Fibroblast of skin of scalp (primary cell): ENCODE measurements around the gene STX3.
"Not testable (repeated sequence)": the region's sequence is repeated elsewhere in the genome, so short reads cannot be mapped to it uniquely, and the experiment has no call there.

Experiments used
- DNase-seq: peaks from one replicate; pipeline ENCODE4 v3.0.0-alpha.2; 2013

STX3 gene

DNA sequence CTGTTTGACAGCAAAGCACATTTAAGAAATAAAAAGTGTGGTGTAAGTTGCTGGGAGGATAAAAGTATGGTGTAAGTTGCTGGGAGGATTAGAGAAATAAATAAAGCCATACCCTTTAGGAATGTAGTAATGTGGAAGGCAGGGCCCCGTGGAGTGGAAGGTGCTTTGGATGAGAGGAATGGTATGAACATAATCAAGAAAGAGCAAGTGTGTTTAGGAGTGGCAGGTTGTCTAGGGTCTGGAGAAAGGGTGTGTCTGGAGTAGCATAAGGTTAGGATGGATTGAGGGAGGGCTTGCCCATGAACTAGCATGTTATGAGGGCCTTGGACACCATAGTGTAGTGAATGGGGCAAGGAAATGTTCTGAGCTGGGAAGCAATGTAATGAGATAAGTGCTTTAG, 37.3 kb downstream of the STX3 start:
- DNase-seq: no peak

DNA sequence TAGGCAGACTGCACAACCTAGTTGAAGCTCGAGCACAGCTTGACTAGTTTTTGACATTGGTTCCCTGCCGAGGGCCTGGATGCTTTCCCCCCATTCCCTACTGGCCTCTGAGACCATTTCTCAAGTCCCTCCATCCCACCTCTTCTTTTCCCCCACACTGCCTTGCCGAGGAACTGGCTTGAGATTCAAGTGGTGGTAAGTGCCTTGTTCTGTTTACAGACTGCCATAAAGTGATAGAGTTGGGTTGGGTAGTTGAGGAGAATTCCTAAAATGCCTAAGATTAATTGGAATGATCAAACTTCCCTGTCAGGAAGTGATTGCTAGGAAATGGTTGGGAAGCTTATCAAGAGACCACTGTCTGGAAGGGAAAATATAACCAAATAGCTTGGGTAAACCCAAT, 39.2 kb downstream of the STX3 start:
- no peak for DNase-seq

DNA sequence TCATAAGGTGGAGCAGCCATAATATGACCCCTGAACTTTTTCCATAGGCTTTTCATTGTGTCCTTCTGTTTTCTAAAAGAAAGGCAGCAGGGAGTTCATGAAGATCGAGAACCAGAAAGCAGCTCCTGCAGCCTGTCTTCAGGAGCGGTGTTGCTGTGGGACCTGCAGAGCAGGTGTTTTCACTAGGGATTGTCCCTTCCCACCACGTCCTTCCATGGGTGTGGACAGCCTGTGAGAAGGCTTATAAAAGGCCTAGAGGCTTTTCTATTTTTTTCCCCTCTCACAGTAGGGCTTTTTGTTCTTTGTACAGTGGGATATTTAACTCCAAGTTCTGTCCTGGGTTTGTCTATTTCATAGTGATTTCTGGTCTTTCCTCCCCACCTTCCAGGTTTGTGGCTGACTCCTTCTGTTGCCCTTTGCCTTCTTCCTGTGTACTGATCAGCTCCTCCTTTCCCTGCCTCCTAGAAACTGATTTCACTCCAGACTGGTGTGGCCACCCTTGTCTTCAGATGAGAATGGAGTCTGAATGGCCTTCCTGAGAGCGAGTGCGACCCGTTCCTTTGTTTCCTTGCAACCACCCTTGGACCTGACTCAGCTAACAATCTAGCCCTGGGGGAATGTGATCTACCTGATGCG, 45.3 kb downstream of the STX3 start:
- no peak for DNase-seq

DNA sequence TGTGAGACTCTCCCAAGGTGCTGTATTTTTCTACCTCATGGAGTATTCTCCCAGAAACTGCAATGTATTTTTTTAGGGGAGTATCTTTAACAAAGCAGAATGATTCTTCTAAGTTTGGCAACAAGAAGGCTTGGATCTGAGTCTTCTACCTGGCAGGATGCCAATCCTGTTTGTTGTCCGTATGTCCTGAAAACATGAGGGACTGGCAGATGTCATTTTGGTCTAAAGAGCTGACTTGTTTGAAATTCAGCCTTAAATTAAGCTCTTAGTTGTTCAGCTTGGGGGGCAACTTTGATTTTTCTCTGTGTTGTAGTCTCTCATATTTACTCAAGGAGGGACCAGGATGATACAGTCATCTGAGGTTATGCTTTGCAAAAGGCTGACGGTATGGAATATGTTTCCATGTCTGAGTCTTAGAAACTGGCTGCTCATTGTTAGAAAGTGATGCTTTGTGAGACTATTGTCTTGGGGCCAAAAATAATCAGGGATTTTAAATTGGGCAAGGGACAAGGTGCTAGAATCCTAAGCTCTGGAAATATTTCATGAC, 46.1 kb downstream of the STX3 start:
- no peak for DNase-seq

DNA sequence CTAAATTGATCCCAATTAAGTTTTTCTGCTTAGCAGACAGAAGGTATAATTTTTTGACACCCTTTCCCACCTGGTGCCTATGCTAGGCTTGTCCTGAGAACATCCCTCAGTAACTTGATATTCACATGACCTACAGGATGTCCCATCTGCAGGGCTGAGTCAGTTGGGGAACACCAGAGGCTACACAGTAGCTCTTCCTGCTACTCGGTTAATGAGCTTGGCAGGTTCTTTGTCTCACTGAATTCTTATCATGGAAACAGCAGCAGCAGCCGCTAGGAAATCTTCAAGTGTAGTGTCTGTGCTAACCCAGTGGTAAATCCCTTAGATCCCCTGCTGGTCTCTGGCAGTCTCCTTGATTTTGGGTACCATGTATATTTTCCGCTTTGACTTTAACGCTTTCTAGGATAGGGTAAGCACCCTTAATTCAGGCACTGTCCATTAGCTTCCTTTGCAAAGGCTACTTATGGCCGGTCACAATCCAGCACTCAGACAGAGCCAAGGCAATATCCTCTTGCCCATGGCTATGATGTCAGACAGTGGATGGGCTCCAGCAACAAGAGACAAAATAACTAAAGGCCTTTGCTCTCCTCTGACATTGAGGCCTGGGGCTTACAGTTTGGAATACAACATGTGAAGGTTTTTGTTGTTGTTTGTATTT, 46.9 kb downstream of the STX3 start:
- DNase-seq: no peak

DNA sequence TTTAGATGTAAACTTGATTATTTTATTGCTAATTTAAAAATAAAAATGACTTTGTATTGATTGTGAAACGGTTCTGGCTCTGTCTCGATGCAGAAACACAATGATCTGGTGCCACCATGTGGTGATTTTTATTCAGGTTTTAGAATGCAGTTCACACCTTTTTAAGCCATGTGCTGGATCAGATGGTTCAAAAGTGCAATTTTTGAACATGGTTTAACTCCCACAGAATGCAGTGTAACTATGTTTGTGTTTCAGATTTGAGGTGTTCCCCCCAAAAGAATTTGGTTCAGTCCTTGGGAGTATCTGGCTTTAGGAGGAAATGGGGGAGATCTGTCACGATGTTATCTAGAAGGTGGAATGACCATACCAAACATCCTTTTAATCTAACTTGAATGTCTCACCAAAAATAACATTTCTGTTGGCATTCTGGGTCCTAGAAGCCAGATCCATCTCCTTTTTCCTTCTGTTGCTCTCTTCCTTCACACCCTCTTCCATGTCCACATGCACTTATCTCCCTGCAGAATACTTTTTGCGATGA, 47.5 kb downstream of the STX3 start:
- DNase-seq: peak; percentile 46

DNA sequence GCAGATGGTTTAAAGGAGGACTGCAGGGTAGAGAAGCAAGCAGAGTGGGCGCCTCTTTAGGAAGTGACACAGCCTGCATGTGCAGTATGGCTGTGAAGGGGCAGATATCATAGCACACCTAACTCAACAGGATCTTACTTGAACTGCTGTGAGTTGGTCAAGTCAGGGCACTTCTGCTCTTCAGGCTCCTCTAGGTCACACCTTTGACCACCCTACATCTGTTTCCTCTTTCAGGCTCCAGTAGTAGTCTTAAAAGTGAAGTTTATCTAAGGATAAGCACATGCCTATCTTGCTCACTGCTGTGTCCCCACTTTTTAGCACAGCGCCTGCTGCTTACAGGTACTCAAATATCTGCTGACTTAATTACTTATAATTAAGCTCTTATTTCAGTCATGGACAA, 48.9 kb downstream of the STX3 start:
- DNase-seq: no peak

DNA sequence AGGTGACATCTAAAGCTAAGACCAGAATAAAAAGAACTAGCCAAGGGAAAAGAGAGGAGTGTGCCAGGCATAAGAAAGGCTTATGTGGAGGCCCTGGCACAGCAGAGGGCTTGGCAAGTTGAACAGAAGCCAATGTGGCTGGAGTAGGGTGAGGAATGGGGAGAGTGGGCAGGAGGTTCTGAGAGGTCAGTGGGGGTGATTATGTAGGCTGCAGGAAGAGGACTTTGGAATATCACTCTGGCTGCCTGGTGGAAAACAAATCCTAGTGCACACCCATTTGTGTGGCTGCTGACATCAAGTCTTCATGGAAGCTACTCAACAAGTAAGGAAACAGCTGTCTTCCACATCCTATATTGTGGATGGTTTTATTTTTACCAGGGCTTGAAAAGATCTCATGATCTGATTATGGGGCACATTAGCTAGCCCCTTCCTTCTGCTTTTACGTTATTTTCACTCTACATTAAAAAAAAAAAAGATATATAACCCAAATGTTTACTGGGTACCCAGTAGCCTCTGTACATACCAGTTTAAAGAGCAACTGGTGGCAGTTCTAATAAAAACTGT, 52.0 kb downstream of the STX3 start:
- DNase-seq: no peak

DNA sequence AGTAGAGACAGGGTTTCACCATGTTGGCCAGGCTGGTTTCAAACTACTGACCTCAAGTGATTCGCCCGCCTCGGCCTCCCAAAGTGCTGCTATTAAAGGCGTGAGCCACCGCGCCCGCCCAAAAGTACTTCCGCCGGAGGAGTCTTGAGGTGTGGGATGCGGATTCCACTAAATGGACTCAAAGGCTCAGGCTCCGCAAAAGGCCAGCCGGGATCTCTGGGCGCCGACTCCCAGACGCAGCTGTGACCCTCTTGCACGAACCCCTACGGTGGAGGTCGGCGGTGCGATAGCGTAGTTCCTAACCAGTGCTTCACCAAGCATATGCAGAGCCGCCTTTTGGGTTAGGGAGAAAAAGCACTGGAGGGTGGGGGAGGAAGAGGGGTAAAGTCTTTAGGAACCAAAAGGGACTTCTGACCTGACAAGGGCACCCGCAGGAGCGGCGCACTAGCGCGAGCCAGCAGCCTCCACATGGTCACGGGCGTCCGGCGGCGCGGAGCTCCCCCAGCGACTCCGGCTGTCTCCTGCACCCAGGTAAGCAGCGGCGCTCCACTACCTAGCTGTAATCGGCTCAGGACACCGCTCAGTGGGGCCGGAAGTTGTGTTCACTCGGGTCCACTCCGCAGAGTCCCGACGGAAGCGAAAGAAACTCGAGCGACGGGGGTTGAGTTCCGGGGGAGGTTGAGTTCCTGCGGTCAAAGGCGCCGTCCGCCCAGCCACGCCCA, 55.2 kb downstream of the STX3 start, which contains the start of gene MRPL16:
TSS of gene MRPL16 (minus strand) at position 590 of the 722 bp plus-strand sequence. CDS start at position 470, 120 bp downstream.
- DNase-seq: peak; percentile 89

DNA sequence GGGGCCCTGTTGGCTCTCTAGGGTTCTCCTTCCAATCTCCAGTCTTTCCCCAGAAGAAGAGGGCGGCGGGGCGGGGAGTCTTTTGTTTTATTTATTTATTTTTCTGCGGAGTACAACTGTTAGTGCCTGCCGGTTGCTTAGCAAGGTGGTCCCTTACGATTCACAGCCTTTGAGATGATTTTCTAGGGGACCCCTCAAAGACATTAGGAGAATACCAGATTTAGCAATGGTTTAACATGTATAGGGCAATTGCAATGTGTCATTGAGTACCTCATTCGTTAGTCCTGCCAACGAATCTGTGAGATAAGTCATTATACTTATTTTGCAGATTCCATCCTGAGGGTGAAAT, 55.7 kb downstream of the STX3 start:
- no peak for DNase-seq

DNA sequence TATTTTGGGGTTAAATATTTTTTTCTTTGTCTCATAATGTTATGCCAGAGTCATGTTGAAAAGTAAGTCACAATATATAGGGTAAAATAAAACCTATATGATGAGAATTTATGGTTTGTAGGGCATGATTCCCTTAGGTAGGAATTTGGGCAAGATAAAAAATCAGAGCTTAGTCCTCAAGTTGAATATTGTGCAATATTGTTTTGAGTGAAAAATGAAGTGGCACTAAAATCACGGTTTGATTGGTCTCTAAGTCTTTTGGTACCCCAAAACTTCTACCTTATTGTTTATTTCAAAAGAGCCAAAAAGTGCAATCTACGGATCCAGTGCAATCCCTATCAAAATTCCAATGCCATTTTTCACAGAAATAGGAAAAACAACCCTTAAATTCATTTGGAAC, 57.0 kb downstream of the STX3 start:
- no peak for DNase-seq

DNA sequence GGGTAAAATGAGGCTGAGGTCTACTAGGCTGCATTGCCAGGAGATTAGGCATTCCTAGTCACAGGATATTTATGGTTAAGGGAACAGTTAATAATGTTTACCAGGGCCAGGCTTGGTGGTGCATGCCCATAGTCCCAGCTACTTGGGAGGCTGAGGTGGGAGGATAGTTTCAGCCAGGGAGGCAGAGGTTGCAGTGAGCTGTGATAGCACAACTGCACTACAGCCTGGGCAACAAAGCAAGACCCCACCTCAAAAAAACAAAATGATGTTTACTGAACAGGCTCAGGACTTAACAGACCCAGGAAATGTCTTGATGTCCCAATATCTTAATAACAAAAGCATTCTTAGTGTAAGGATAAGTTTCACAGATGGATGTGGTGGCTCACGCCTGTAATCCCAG, 58.2 kb downstream of the STX3 start:
- DNase-seq: no peak

DNA sequence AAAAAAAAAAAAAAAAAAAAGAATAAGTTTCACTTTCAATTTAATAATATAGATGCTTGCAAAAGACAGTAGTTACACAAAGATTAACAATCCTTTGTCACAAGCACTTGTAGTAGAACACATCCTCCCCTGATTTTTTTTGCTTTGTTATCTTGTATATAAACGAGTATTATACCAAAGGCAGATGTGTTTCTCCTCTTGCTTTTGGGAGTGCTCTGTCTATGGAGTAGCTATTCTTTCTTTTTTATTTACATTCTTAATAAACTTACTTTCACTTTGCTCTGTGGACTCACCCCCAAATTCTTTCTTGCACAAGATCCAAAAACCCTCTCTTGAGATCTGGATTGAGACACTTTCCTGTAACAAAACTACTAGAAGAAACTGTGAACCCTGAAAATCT, 58.8 kb downstream of the STX3 start:
- no peak for DNase-seq

DNA sequence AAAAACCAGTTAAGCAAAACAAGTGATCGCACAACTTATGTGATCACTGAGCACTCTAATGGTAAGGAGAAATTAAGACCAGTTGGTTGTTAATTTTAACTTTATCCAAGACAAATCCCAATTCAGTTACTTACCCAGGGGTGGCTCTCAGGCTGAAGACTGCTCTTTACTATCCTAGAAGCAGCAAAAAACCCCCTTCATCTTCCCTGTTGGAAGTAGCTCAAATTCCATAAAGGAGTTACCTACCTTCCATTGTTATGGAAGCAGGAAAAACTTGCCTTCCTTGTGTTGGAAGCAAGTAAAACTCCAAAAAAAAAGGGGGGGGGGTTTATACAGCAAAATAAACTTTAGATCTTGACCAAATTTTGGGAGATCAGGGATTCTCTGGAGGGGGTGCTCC, 60.6 kb downstream of the STX3 start:
- no peak for DNase-seq

DNA sequence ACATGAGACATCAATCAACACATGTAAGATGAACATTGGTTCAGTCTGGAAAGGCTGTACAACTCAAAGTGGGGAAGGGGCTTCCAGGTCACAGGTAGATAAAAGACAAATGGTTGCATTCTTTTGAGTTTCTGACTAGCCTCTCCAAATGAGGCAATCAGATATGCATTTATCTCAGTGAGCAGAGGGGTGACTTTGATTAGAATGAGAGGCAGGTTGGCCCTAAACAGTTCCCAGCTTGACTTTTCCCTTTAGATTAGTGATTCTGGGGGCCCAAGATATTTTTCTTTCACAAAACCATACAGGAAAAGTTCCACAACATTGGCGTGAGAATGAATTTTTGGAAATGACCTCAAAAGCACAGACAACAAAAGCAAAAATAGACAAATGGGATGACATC, 61.3 kb downstream of the STX3 start:
- DNase-seq: not testable (repeated sequence)

DNA sequence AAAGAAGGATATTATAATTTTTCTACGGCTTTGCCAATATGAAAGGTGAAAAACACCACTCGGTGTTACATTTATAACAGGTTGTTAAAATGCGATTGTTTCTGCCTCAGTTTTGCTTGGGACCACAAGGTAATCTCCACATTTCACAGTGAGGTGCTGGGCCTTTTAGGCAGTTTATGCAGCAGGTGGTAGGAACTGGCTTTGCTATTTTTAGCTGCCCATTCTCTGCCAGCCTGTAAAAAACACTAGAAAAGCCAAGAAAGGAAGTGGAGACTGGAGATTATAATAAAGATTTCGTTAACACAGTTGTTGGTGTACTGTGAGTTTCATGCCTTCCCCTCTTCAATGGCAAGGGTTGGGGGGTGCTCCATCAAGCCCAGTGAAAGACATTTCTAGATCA, 63.4 kb downstream of the STX3 start:
- DNase-seq: no peak

DNA sequence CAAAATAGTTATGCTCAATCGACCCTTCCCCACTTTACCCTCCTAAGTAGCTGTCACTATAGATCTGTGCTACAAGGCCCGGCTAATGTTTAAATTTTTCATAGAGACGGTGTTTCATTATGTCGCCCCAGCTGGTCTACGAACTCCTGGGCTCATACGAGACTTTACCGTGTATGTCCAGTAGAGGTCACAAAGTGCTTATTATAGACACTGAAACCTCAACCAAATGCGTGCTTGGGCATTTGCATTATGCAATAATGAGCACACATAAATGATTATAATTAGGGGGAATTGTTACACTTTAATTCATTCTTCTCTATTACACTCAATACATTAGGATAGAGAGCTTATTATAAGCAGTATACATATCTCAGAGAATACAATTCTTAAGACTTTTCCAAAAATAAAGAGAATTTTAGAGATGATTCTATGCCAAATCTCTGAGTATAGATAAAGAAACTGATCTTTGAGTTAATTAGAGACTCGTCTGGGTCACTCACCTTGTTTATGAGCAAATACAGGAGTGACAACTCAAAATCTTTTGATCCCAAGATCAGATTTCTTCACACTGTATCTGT, 67.9 kb downstream of the STX3 start:
- DNase-seq: peak; percentile 35

DNA sequence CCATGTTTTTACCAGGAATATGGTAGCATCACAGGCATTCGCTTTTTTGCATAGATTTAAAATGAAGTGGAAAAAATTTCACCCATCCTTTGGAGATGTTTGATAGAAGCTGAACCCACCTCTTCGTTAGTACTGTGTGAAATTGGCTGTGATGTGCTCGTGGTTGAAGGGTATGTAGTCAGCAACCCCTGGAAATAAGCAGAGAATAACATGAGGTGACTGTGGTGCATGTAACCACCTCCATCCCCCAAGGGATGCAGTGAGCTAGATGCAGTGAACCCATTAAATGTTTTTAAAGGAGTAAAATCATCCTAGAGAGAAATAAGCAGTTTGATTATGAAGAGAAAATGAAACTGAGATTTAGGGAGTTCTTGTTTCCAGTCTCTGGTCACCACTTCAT, 74.2 kb downstream of the STX3 start:
- DNase-seq: no peak

DNA sequence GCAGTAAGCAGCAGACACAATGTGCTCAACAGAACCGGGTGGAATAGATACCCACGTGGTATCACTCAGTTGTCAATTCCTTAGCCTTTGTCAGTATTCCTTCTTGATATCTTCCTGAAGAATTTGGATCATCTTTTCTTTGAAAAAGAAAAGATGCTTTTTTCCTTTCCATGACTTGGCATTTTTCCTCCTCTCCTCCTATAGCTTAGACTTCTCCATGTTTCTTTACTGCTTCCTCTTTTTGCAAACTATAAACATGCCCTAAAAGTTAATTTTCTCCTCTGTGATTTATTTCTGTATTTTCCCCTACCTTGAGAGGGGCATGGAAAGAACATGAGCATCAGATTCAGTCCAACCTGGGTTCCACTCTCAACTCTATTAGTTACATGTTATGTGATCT, 78.4 kb downstream of the STX3 start:
- DNase-seq: no peak

DNA sequence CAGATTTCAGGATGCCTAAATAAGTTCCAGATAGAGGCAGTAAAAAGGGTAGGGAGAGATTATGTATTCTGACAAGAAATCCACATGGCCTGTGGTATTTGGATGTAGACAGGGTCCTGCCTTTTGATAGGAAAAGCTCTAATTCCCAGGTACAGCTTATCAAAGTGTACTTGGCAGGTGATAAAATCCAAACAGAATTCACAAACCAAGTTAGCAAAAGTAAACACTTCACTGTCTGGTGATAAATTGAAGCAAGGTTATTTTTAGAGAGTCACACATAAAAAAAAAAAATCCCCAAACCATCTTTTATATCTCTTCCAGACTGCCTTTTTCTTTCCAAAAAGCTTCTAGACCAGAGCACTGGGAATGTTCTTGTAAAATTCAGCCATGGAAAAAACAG, 84.4 kb downstream of the STX3 start:
- DNase-seq: no peak

DNA sequence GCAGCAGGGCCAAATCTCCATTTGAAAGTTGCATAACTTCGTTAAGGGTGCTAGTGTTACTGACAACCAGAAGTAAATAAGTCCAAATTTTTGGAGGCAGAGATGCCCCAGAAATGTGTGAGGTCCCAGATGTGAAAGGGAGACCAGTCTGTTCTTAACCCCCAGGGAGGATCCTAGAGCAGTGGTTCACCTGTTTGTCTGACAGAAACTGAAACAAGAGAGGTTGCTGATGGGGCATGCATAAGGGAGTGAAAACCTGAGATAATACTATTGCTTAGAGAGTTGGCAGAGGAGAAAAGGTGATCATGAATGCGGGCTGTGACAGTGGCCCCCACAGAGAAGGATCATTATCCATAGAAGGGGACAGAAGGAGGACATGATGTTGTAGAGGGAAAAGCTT, 86.3 kb downstream of the STX3 start:
- no peak for DNase-seq

DNA sequence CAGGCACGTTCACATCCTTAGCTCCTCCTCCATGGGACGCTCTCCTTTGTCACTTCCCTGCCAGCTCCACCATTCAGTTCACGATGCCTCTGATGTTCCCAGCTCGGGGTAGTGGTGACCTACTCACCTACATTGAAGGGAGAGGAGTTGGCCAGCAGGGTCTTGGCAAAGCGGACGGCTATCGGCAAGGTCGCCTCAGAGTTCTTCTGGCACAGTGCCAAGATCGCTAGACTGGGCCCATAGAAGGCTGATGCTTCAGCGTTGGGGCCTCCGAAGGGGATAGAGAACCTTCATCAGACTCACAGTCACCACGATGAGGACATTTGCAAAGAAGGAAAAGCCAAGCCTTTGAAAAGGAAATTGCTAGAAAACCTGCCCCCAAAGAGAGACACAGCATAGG, 87.1 kb downstream of the STX3 start:
- DNase-seq: no peak

DNA sequence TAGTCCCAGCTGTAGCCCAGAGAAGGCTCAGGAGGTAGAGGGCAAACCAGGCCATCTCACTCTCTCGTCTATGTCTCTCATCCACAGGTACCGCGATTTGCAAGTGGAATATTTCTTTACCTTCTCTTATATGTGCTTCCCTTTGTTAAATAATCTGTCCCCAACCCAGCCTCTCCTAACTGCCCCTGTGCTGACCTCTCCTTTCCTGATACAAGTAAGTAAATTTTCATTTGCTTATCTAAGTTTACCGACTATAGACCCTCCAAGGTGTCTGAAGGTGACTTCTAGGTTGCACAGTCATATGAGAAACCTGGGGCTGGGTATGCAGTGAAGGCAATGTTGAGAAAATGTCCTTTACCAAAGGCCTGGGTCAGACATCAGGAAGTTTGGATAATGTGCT, 90.2 kb downstream of the STX3 start, which contains the start of gene CBLIF:
TSS of gene CBLIF (minus strand) at position 101 of the 400 bp plus-strand sequence. CDS start at position 55, 46 bp downstream.
- no peak for DNase-seq
